Omental fat pad (tissue), 4 donors: ENCODE data around the gene SORL1. TPM values are rescaled to one million over a fixed set of nuclear protein-coding genes. Genes with fewer than 3 reads are reported as not detected.

Experiments
- ATAC-seq: fragments of 150-250 bp; one replicate; pipeline ENCODE4 v1.9.1; 2016; ENCODE audit warnings: mild to moderate bottlenecking, moderate library complexity; ENCODE audit not compliant: low FRiP score
- DNase-seq: peaks from one replicate; pipeline ENCODE4 v3.0.0-alpha.2; 2019; ENCODE audit warnings: low spot score
- total RNA-seq, 4 donors: library from RNA; depleted of rRNA; stranded (reverse); fragments of >200 nt; gene quantifications; one replicate each; pipeline ENCODE4 v1.1.0, GENCODE V29; 2016
- TF ChIP-seq, protein P1 (sequence below), 3 donors: fragments of 450-650 bp; IDR thresholded peaks; one replicate each; pipeline ENCODE4 v1.5.1; 2016 to 2017; ENCODE audit warnings: antibody characterized with exemption in 3 of 3, mild to moderate bottlenecking in 3 of 3, moderate library complexity in 2 of 3

SORL1 gene
- total RNA-seq, 4 donors from 2014 or later: 5.8 to 93.0 (median 11.1) TPM

DNA sequence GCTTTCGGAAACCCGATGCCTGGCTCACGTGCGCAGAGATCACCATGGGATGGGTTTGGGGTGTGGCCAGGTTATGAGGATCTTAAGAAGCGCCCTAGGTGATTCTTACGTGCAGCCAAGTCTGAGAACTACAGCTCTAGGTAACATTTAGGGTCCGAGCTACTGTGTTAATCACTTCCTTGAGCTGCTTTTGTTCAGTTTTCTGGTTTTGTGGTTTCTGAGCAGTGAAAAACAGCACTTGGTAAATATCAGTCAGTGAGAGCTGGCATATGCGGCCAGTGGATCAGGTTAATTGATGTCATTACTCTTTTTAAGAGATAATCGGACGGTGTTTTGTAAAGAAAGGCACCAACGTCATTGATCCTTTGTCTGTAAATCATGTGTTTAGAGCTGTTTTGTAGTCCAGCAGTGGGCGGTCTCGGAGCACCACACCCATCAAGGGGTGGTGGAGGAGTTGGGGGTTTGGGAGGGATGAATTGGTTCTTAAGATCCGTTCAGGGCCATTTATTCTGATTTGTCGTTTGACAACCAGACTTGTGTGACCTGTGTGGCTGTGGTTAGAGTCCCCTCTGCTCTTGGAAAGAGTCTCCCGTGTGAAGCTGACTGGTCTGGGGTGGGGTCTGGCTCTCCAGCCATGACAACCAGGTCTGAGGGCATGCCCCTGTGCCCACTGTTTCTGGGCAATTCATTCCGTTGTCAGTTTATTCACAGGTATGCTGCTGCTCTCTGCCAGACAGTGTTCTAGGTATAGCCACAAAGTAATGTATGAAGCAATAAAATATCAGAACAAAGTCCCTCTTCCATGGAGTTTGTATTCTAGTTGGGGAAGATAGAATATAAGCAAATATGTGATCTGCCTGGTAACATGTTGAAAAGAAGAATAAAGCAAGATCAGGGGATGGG, 62.6 kb downstream of the SORL1 start:
- ATAC-seq (no peak), DNase-seq (no peak)
- TF ChIP-seq, protein P1, sequence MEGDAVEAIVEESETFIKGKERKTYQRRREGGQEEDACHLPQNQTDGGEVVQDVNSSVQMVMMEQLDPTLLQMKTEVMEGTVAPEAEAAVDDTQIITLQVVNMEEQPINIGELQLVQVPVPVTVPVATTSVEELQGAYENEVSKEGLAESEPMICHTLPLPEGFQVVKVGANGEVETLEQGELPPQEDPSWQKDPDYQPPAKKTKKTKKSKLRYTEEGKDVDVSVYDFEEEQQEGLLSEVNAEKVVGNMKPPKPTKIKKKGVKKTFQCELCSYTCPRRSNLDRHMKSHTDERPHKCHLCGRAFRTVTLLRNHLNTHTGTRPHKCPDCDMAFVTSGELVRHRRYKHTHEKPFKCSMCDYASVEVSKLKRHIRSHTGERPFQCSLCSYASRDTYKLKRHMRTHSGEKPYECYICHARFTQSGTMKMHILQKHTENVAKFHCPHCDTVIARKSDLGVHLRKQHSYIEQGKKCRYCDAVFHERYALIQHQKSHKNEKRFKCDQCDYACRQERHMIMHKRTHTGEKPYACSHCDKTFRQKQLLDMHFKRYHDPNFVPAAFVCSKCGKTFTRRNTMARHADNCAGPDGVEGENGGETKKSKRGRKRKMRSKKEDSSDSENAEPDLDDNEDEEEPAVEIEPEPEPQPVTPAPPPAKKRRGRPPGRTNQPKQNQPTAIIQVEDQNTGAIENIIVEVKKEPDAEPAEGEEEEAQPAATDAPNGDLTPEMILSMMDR (IDR thresholded peaks at IDR 0.05): no peak

DNA sequence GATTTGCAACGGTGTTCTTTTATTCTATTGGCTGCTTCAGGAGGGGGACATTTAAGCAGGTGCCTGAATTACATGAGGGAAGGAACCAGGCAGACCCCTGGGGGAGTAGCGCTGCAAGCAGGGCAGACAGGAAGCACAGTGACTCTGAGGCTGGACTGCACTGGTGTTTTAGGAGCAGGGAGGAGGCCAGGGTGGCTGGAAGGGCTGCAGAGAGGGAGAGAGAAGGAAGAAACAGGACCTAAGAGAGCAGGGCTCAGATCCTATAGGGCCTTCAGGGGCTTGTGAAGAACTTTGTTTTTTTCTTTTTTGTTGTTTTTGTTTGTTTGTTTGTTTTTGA, 63.2 kb downstream of the SORL1 start:
- ATAC-seq: no peak
- TF ChIP-seq, protein P1 (IDR thresholded peaks at IDR 0.05): no peak
- DNase-seq: no peak

DNA sequence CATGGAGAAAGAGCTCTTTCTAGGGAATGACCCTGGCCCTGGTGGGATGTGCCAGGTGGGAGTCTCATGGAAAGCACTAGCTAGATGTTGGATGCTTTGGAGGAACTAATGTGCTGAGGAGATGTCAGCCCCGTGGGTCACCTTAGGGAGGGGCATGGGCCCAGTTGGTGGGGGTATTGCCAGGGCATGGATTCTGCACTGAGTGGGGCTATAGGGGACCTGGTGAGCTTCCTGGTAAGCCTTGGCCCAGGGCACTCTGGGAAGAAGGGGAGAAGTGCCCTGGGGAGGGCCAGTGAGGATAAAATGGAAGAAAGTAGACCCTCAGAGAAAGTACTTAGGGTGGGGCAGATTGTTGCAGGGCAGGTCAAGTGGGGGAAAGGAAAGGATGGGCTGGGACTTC, 65.9 kb downstream of the SORL1 start:
- ATAC-seq (no peak), DNase-seq (no peak)
- TF ChIP-seq, protein P1 (IDR thresholded peaks at IDR 0.05): no peak

DNA sequence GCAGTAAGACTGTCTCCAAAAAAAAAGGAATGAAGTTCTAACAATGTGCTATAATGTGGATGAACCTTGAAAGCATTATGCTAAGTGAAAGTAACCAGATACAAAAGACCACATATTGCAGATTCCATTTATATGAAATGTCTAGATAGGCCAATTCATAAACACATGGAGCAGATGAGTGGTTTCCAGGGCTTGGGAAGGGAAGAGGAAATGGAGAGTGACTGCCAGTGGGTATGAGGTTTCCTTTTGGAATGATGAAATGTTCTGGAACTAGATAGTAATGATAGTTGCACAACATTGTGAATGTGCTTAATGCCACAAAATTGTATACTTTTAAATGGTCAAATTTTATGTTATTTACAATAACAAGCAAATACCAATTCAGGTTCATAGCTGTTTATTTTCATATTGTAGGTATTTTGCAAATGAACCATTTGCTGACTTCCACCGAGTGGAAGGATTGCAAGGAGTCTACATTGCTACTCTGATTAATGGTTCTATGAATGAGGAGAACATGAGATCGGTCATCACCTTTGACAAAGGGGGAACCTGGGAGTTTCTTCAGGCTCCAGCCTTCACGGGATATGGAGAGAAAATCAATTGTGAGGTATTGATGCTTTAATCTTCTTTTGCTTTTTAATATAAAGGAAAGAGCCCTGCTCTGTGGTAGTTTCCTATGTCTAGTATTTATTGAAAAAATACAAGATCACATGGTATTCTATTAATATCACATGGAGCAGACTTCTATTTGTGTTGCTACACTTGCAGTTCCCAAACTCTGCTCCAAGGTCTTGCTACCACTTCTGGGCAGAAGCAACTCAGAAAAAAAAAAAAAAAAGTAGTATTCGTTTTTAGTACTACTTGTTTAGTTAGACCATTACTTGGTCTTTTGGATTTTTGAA, 68.4 kb downstream of the SORL1 start:
- TF ChIP-seq, protein P1 (IDR thresholded peaks at IDR 0.05): no peak
- DNase-seq (no peak), ATAC-seq (no peak)

DNA sequence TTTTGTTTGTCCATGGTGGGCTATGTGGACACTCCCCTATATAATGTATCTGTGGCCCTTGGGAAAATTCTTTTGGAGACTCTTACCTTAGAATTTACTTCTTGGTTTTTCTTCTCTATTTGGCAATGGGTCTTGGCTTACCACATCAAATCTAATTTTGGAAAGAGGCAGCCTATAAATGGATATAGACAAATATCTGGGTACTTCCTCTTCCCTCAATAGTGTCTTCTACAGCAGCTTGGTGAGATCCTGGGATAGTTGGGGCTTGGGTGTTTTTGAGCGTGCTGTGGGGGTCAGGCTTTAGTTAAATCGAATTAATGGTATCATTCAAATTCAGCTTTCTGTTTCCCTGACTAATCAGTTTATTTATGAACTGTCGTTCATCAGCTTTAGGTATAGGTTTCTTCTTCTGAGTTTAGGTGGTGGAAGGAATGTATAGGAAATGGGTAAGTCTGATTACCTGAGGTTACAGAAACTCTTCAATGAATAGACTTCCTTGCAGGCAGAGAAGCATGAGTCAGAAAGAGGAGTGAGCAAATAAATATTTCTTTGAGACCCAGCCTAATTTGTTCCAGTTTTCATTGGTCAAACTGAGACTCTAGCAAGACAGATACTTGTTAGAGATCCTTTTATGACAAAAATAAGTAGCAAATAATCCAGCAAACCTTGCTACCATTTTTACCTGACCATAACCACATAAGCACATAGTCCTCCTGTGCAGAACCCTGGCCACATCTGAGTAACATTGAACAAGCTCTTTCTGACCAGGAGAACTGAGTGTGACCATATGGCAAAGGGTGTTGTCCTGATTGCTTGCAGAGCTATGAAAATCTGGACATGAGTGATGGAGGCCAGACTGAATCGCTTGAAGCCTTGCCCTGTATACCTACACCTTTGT, 69.3 kb downstream of the SORL1 start:
- TF ChIP-seq, protein P1 (IDR thresholded peaks at IDR 0.05): no peak
- ATAC-seq (no peak), DNase-seq (no peak)
